H1 (cell line): ENCODE data around the gene PLVAP. TPM values are rescaled to one million over a fixed set of nuclear protein-coding genes. Genes with fewer than 3 reads are reported as not detected.

ENCODE experiments used
- CHD1 ChIP-seq: IDR thresholded peaks from 2 replicates; pipeline ENCODE4 v1.6.1; 2012; ENCODE audit warnings: low read depth, low read length, improper control_type of control experiment
- CTCF ChIP-seq, 3 experiments: IDR thresholded peaks; 1 replicate in 2 of 3; 2 replicates in 1 of 3; pipeline versions ENCODE4 v1.5.1 to v1.6.1; 2011; ENCODE audit warnings: low read length in 3 of 3, mild to moderate bottlenecking in 3 of 3, inconsistent platforms in 2 of 3, low read depth in 1 of 3, moderate library complexity in 1 of 3; ENCODE audit not compliant: insufficient read depth in 1 of 3; ENCODE audit errors: control extremely low read depth in 1 of 3
- KDM4A ChIP-seq: IDR thresholded peaks from one replicate; pipeline ENCODE4 v1.7.1; 2012; ENCODE audit warnings: low read depth, mild to moderate bottlenecking, moderate library complexity, low read length, inconsistent platforms; ENCODE audit not compliant: severe bottlenecking
- MAX ChIP-seq: IDR thresholded peaks from 2 replicates; pipeline ENCODE4 v1.6.1; 2012; ENCODE audit warnings: inconsistent platforms
- RAD21 ChIP-seq, 2 experiments: IDR thresholded peaks in 1 of 2; conservative IDR thresholded peaks in 1 of 2; 2 replicates each; pipeline ENCODE4 v1.6.1; 2011; ENCODE audit warnings: low read depth in 2 of 2, low read length in 2 of 2, improper control_type of control experiment in 1 of 2, inconsistent platforms in 1 of 2, mild to moderate bottlenecking in 1 of 2, moderate library complexity in 1 of 2
- RBBP5 ChIP-seq: IDR thresholded peaks from 2 replicates; pipeline ENCODE4 v1.7.1; 2012; ENCODE audit warnings: low read depth, mild to moderate bottlenecking, inconsistent platforms, low read length, moderate library complexity, borderline replicate concordance
- SP4 ChIP-seq: IDR thresholded peaks from 2 replicates; pipeline ENCODE4 v1.6.1; 2012; ENCODE audit warnings: low read length, inconsistent platforms
- SRF ChIP-seq: IDR thresholded peaks from 2 replicates; pipeline ENCODE4 v1.6.1; 2011; ENCODE audit warnings: mild to moderate bottlenecking, low read depth, low read length, moderate library complexity
- polyA plus RNA-seq, 7 experiments: library from polyadenylated mRNA; depleted of rRNA in 3 of 7; stranded (reverse) in 5 of 7; unstranded in 2 of 7; fragments of >200 nt in 5 of 7; fragments of 200-250 nt in 2 of 7; gene quantifications; 1 replicate in 5 of 7; 2 replicates in 1 of 7; 4 replicates in 1 of 7; pipeline versions ENCODE4 v1.2.1 to v1.2.3, GENCODE V29; 2011 to 2013; ENCODE audit warnings: missing spikeins in 2 of 7, mixed read lengths in 2 of 7
- total RNA-seq: library from RNA; stranded (reverse); fragmentation: NEBNext Ultra II Directional; extraction: Animal tissue kit (Norgen Biotek cat#: 25700); gene quantifications from 2 replicates; pipeline ENCODE4 v1.2.1, GENCODE V29; 2021

PLVAP gene
- total and polyA plus RNA-seq, 2 of the 8 experiments (the other 6 are each of a cell fraction or from before 2014, with no cell fraction given) = 0.32 TPM; not detected in 1

- peak; percentile 81 to 90 (median 81) for TF ChIP-seq CTCF (IDR thresholded peaks at IDR 0.05; ENCODE audit: control extremely low read depth in 1 of 3, insufficient read depth in 1 of 3, low read depth in 1 of 3, low read length in 3 of 3)
- TF ChIP-seq CHD1 = no peak
- no peak for TF ChIP-seq MAX
- TF ChIP-seq KDM4A = peak; percentile 20
- peak; percentile 62 to 75 for TF ChIP-seq RAD21 (IDR thresholded peaks at IDR 0.05 in 1 of 2, conservative IDR thresholded peaks at IDR 0.05 in 1 of 2; ENCODE audit: low read depth in 2 of 2, low read length in 2 of 2)
- TF ChIP-seq SP4 = peak; percentile 71; the same call in 1 of the 2 replicates
- TF ChIP-seq SRF = no peak
- no peak for TF ChIP-seq RBBP5
These were observed 47.7 kb upstream of the PLVAP start (continued) for GRCh38 chr19:17424743-17425365.
